CD8-positive, alpha-beta memory T cell (primary cell): ENCODE data around the gene SEBOX. TPM values are rescaled to one million over a fixed set of nuclear protein-coding genes. Genes with fewer than 3 reads are reported as not detected.

ENCODE experiments used
- CTCF ChIA-PET: fragments of 350-600 bp; sonication (Branson Sonifier 250); formaldehyde crosslinking; loops from one replicate; lab custom pipeline; 2021; ENCODE audit warnings: antibody characterized with exemption; lab: Charles Lee
- POLR2A ChIA-PET: fragments of 350-600 bp; sonication (Branson Sonifier 250); formaldehyde crosslinking; loops from one replicate; lab custom pipeline; 2021; ENCODE audit warnings: antibody characterized with exemption; lab: Charles Lee
- DNase-seq, 5 donors: peaks; one replicate each; pipeline versions ENCODE4 v3.0.0 to v3.0.0-alpha.2; 2020 to 2022; ENCODE audit warnings: mixed read lengths in 1 of 5
- H3K27ac ChIP-seq: one replicate; pipeline ENCODE4 v1.7.0; 2013; ENCODE audit warnings: low read depth, mild to moderate bottlenecking, low read length, moderate library complexity
- H3K27me3 ChIP-seq: 2 replicates; pipeline ENCODE4 v1.7.0; 2013; ENCODE audit warnings: low read length, mild to moderate bottlenecking; ENCODE audit not compliant: insufficient read depth, poor library complexity, severe bottlenecking
- H3K36me3 ChIP-seq: 2 replicates; pipeline ENCODE4 v1.7.0; 2013; ENCODE audit warnings: mild to moderate bottlenecking, low read length, moderate library complexity; ENCODE audit not compliant: insufficient read depth
- H3K4me1 ChIP-seq: 2 replicates; pipeline ENCODE4 v1.7.0; 2013; ENCODE audit warnings: mild to moderate bottlenecking, low read length, moderate library complexity; ENCODE audit not compliant: insufficient read depth
- H3K4me3 ChIP-seq: 2 replicates; pipeline ENCODE4 v1.7.0; 2013; ENCODE audit warnings: mild to moderate bottlenecking, low read length
- H3K9me3 ChIP-seq: 2 replicates; pipeline ENCODE4 v1.7.0; 2013; ENCODE audit warnings: mild to moderate bottlenecking, low read length
- H3K27ac Mint-ChIP-seq, 8 donors: one replicate each; pipeline ENCODE4 v1.8.0; 2020 to 2021; ENCODE audit warnings: mixed read lengths in 8 of 8, mild to moderate bottlenecking in 6 of 8, inconsistent platforms in 3 of 8, moderate library complexity in 3 of 8
- H3K27me3 Mint-ChIP-seq, 2 donors: one replicate each; pipeline ENCODE4 v1.8.0; 2020 to 2021; ENCODE audit warnings: mixed read lengths in 2 of 2, mild to moderate bottlenecking in 1 of 2, moderate library complexity in 1 of 2
- H3K36me3 Mint-ChIP-seq, 3 donors: one replicate each; pipeline ENCODE4 v1.8.0; 2020 to 2021; ENCODE audit warnings: mixed read lengths in 3 of 3, inconsistent platforms in 1 of 3, mild to moderate bottlenecking in 1 of 3
- H3K4me1 Mint-ChIP-seq, 3 donors: one replicate each; pipeline ENCODE4 v1.8.0; 2020 to 2021; ENCODE audit warnings: mixed read lengths in 3 of 3, inconsistent platforms in 1 of 3, mild to moderate bottlenecking in 1 of 3
- H3K4me3 Mint-ChIP-seq, 7 donors: one replicate each; pipeline ENCODE4 v1.8.0; 2020 to 2021; ENCODE audit warnings: mixed read lengths in 7 of 7, mild to moderate bottlenecking in 6 of 7, moderate library complexity in 4 of 7, inconsistent platforms in 2 of 7
- H3K9me3 Mint-ChIP-seq, 5 donors: one replicate each; pipeline ENCODE4 v1.8.0; 2020 to 2022; ENCODE audit warnings: mixed read lengths in 5 of 5, mild to moderate bottlenecking in 3 of 5, moderate library complexity in 2 of 5, inconsistent platforms in 1 of 5
- polyA plus RNA-seq: library from polyadenylated mRNA; unstranded; fragments of 300-500 nt; fragmentation: Illumina TruSeq; gene quantifications from one replicate; pipeline ENCODE4 v1.2.3, GENCODE V29; 2021
- total RNA-seq, 2 experiments: library from RNA; stranded (reverse); gene quantifications; one replicate each; pipeline ENCODE4 v1.2.3, GENCODE V29; 2021

Gene SEBOX
- total and polyA plus RNA-seq, 3 experiments from 2014 or later, result not detected

- Mint-ChIP-seq H3K36me3 (peaks cover 0 to 45% (median 4%) of the 10 kb centered on the region in 3 donors), H3K4me3 (peak within 1 kb of the TSS; percentile 90 to 99 (median 96)), H3K27me3 (no peaks in the 10 kb centered on the region), H3K4me1 (peaks cover 39 to 56% (median 50%) of the 10 kb centered on the region in 3 donors), H3K9me3 (no peaks in the 10 kb centered on the region), H3K27ac (peak within 1 kb of the TSS; percentile 92 to 99 (median 96))
- H3K4me1 ChIP-seq, result peaks cover 31% of the 10 kb centered on the region
- no peaks in the 10 kb centered on the region for H3K36me3 ChIP-seq
- H3K9me3 ChIP-seq, result no peaks in the 10 kb centered on the region
- DNase-seq, result peak; percentile 95 to 99 (median 97)
- CTCF ChIA-PET, result interaction anchor here (0.7 to 3.7 kb wide), 12 partner anchors 10 to 618 kb away, joined by 3 to 30 read pairs (median 3); partner anchors contain the start of gene POLDIP2
- peak within 1 kb of the TSS; percentile 98 for H3K27ac ChIP-seq
- H3K27me3 ChIP-seq, result no peaks in the 10 kb centered on the region
- H3K4me3 ChIP-seq, result peak within 1 kb of the TSS; percentile 86
- POLR2A ChIA-PET, result interaction anchor here (0.6 to 2.5 kb wide), 13 partner anchors 15 to 617 kb away, joined by 3 to 62 read pairs (median 5); partner anchors contain the start of genes BLTP2, PHF12, POLDIP2 and RPL23A
These were observed 29.6 kb downstream of the SEBOX start, which contains the start of the genes IFT20 and TNFAIP1 for GRCh38 chr17:28335201-28335958. Gene IFT20 (minus strand): TSS chr17:28335472. CDS start chr17:28331985, 3,487 bp downstream. Gene TNFAIP1 (plus strand): TSS chr17:28335761. CDS start chr17:28339522, 3,761 bp downstream.

GRCh38 chr17:28334666-28335200 is 30.3 kb downstream of the SEBOX start:
- H3K4me1 Mint-ChIP-seq, result peaks cover 39 to 56% (median 50%) of the 10 kb centered on the region in 3 donors

GRCh38 chr17:28334171-28334570 is 30.8 kb downstream of the SEBOX start:
- Histone ChIP-seq H3K4me1 (peaks cover 31% of the 10 kb centered on the region), H3K27me3 (no peaks in the 10 kb centered on the region), H3K4me3 (peak overlapping the region; percentile 86), H3K27ac (peak overlapping the region; percentile 98), H3K36me3 (peaks cover 2% of the 10 kb centered on the region), H3K9me3 (no peaks in the 10 kb centered on the region)
- CTCF ChIA-PET, result interaction anchor here (0.7 to 3.7 kb wide), 4 partner anchors 23 to 529 kb away, joined by 3 to 30 read pairs (median 8); partner anchors contain the start of gene POLDIP2
- peaks cover 0 to 39% (median 3%) of the 10 kb centered on the region in 3 donors for H3K36me3 Mint-ChIP-seq
- peaks cover 39 to 56% (median 50%) of the 10 kb centered on the region in 3 donors for H3K4me1 Mint-ChIP-seq
- H3K9me3 Mint-ChIP-seq, result no peaks in the 10 kb centered on the region
- peak overlapping the region; percentile 90 to 99 (median 96) for H3K4me3 Mint-ChIP-seq
- POLR2A ChIA-PET, result interaction anchor here (2.0 to 2.5 kb wide), 3 partner anchors 23 to 618 kb away, joined by 7 to 62 read pairs (median 9); partner anchors contain the start of genes PHF12, POLDIP2 and SARM1
- no peak for DNase-seq
- H3K27ac Mint-ChIP-seq, result peak overlapping the region; percentile 92 to 99 (median 96)
- H3K27me3 Mint-ChIP-seq, result no peaks in the 10 kb centered on the region

More at GRCh38 chr17:28334666-28335200, 30.3 kb downstream of the SEBOX start:
- ChIA-PET POLR2A (interaction anchor here (0.8 to 2.5 kb wide), 8 partner anchors 15 to 617 kb away, joined by 3 to 62 read pairs (median 6); partner anchors contain the start of genes PHF12, POLDIP2, SARM1 and TMEM97), CTCF (interaction anchor here (0.7 to 3.7 kb wide), 7 partner anchors 13 to 529 kb away, joined by 3 to 30 read pairs (median 3); partner anchors contain the start of gene POLDIP2)
- Mint-ChIP-seq H3K9me3 (no peaks in the 10 kb centered on the region), H3K27ac (peak overlapping the region; percentile 92 to 99 (median 96)), H3K27me3 (no peaks in the 10 kb centered on the region), H3K4me3 (peak overlapping the region; percentile 90 to 99 (median 96)), H3K36me3 (peaks cover 0 to 41% (median 3%) of the 10 kb centered on the region in 3 donors)
- no peaks in the 10 kb centered on the region for H3K9me3 ChIP-seq
- no peaks in the 10 kb centered on the region for H3K27me3 ChIP-seq
- DNase-seq, result no peak
- peak overlapping the region; percentile 86 for H3K4me3 ChIP-seq
- no peaks in the 10 kb centered on the region for H3K36me3 ChIP-seq
- H3K4me1 ChIP-seq, result peaks cover 31% of the 10 kb centered on the region
- H3K27ac ChIP-seq, result peak overlapping the region; percentile 98

GRCh38 chr17:28333083-28333746 is 31.8 kb downstream of the SEBOX start:
- Mint-ChIP-seq H3K27me3 (no peaks in the 10 kb centered on the region), H3K4me1 (peaks cover 36 to 55% (median 50%) of the 10 kb centered on the region in 3 donors), H3K9me3 (no peaks in the 10 kb centered on the region), H3K4me3 (peak overlapping the region in 3 of 7 donors; percentile 95 to 99 (median 96)), H3K27ac (peak overlapping the region in 6 of 8 donors; percentile 54 to 98 (median 94)), H3K36me3 (peaks cover 0 to 46% (median 3%) of the 10 kb centered on the region in 3 donors)
- CTCF ChIA-PET, result interaction anchor here (1.1 to 3.7 kb wide), 2 partner anchors 14 to 24 kb away, joined by 4 to 30 read pairs; partner anchors contain the start of gene POLDIP2
- H3K9me3 ChIP-seq, result no peaks in the 10 kb centered on the region
- peaks cover 11% of the 10 kb centered on the region for H3K36me3 ChIP-seq
- H3K27ac ChIP-seq, result no peak overlapping the region
- no peak overlapping the region for H3K4me3 ChIP-seq
- H3K4me1 ChIP-seq, result peaks cover 31% of the 10 kb centered on the region
- no peaks in the 10 kb centered on the region for H3K27me3 ChIP-seq
- POLR2A ChIA-PET, result no interaction called here
- DNase-seq, result no peak

GRCh38 chr17:28331891-28332420 is 33.0 kb downstream of the SEBOX start:
- ChIA-PET CTCF (interaction anchor here (2.0 kb wide), 1 partner anchor 14 kb away, joined by 5 read pairs; no protein-coding TSS in a partner anchor), POLR2A (no interaction called here)
- Histone ChIP-seq H3K4me3 (no peak overlapping the region), H3K4me1 (peaks cover 23% of the 10 kb centered on the region), H3K36me3 (peaks cover 12% of the 10 kb centered on the region), H3K27me3 (no peaks in the 10 kb centered on the region), H3K27ac (no peak overlapping the region), H3K9me3 (no peaks in the 10 kb centered on the region)
- peak overlapping the region in 3 of 8 donors; percentile 19 to 73 (median 33) for H3K27ac Mint-ChIP-seq
- H3K9me3 Mint-ChIP-seq, result no peaks in the 10 kb centered on the region
- H3K4me1 Mint-ChIP-seq, result peaks cover 29 to 43% (median 40%) of the 10 kb centered on the region in 3 donors
- no peak for DNase-seq
- H3K36me3 Mint-ChIP-seq, result peaks cover 5 to 58% (median 6%) of the 10 kb centered on the region in 3 donors
- H3K4me3 Mint-ChIP-seq, result peak overlapping the region in 2 of 7 donors; percentile 56 to 69
- H3K27me3 Mint-ChIP-seq, result no peaks in the 10 kb centered on the region

- DNase-seq, result no peak
- H3K4me1 ChIP-seq, result peaks cover 12% of the 10 kb centered on the region
- peaks cover 21 to 32% (median 31%) of the 10 kb centered on the region in 3 donors for H3K4me1 Mint-ChIP-seq
- H3K27me3 Mint-ChIP-seq, result no peaks in the 10 kb centered on the region
- no peak overlapping the region for H3K27ac ChIP-seq
- H3K27me3 ChIP-seq, result no peaks in the 10 kb centered on the region
- no peaks in the 10 kb centered on the region for H3K9me3 Mint-ChIP-seq
- ChIA-PET POLR2A (no interaction called here), CTCF (interaction anchor here (1.5 to 2.0 kb wide), 2 partner anchors 13 to 28 kb away, joined by 3 to 5 read pairs; no protein-coding TSS in a partner anchor)
- peak overlapping the region in 2 of 8 donors; percentile 42 to 70 for H3K27ac Mint-ChIP-seq
- peaks cover 12% of the 10 kb centered on the region for H3K36me3 ChIP-seq
- H3K4me3 ChIP-seq, result no peak overlapping the region
- H3K9me3 ChIP-seq, result no peaks in the 10 kb centered on the region
- H3K4me3 Mint-ChIP-seq, result peak overlapping the region in 2 of 7 donors; percentile 53 to 72
- peaks cover 5 to 65% (median 6%) of the 10 kb centered on the region in 3 donors for H3K36me3 Mint-ChIP-seq
These were observed 34.3 kb downstream of the SEBOX start for GRCh38 chr17:28330671-28331070.

- Mint-ChIP-seq H3K36me3 (peaks cover 5 to 57% (median 6%) of the 10 kb centered on the region in 3 donors), H3K9me3 (no peaks in the 10 kb centered on the region), H3K27me3 (no peaks in the 10 kb centered on the region), H3K4me3 (peak overlapping the region in 1 of 7 donors; percentile 7), H3K27ac (peak overlapping the region in 1 of 8 donors; percentile 4), H3K4me1 (peaks cover 5 to 13% (median 9%) of the 10 kb centered on the region in 3 donors)
- H3K27me3 ChIP-seq, result no peaks in the 10 kb centered on the region
- POLR2A ChIA-PET, result no interaction called here
- DNase-seq, result no peak
- H3K36me3 ChIP-seq, result peaks cover 12% of the 10 kb centered on the region
- no peaks in the 10 kb centered on the region for H3K9me3 ChIP-seq
- no peak overlapping the region for H3K27ac ChIP-seq
- CTCF ChIA-PET, result no interaction called here
- H3K4me1 ChIP-seq, result no peaks in the 10 kb centered on the region
- H3K4me3 ChIP-seq, result no peak overlapping the region
These were observed 36.7 kb downstream of the SEBOX start for GRCh38 chr17:28328325-28328724.
